ENCODE results near the gene CHMP2A.

The CHMP2A gene

DNA sequence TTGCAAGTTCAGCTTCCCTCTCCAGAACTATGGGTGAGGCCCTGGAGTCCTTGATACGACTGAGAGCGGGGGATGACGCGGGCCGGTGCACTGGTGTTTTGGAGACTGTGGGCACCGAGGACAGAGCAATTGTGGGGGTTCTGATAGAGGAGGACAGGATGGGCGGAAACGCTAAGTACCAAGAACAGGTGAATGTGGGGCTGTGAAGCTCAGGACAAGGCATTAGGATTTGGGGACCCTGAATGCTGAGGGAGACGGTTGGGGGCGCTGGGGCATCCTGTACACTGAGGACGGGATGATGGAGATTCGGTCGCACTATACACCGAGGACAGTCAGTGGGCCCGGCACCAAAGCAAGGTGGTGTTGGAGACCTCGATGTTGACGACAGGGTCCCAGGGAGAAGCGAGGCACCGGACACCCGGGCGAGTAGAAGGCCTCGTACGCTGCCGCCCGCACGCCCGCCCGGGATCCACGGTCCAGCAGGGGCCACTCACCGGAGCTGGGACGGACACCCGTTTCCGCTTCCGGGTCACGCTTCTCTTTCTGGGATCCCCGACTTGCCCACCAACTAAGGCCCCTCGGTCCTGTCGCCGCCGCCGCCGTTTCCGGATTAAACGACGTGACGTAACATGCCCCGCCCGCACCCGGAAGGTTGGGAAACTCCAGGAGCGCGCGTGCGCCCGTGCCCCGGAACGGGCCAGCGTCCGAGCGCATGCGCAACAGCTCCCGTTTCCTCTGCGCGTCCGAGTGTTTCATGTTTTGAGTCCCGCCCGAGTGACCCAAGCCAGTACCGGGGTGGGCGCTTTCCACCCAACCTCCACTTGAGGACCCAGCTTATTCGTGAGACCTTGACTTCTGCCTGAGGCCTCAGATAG lies at the start of gene CHMP2A:
CHMP2A (minus strand) TSS at position 612 of the 875 bp plus-strand sequence. CDS start 893 bp downstream, outside the sequence.
- TF ChIP-seq, protein P1, sequence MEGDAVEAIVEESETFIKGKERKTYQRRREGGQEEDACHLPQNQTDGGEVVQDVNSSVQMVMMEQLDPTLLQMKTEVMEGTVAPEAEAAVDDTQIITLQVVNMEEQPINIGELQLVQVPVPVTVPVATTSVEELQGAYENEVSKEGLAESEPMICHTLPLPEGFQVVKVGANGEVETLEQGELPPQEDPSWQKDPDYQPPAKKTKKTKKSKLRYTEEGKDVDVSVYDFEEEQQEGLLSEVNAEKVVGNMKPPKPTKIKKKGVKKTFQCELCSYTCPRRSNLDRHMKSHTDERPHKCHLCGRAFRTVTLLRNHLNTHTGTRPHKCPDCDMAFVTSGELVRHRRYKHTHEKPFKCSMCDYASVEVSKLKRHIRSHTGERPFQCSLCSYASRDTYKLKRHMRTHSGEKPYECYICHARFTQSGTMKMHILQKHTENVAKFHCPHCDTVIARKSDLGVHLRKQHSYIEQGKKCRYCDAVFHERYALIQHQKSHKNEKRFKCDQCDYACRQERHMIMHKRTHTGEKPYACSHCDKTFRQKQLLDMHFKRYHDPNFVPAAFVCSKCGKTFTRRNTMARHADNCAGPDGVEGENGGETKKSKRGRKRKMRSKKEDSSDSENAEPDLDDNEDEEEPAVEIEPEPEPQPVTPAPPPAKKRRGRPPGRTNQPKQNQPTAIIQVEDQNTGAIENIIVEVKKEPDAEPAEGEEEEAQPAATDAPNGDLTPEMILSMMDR (conservative IDR thresholded peaks at IDR 0.05; ENCODE audit: control insufficient read depth, insufficient read depth, low read depth, low read length), result no peak
- H3K4me3 ChIP-seq (ENCODE audit: control insufficient read depth, low read depth, low read length), result peak within 1 kb of the TSS; percentile 84
- DNase-seq (ENCODE audit: low read depth), result peak; percentile 94

DNA sequence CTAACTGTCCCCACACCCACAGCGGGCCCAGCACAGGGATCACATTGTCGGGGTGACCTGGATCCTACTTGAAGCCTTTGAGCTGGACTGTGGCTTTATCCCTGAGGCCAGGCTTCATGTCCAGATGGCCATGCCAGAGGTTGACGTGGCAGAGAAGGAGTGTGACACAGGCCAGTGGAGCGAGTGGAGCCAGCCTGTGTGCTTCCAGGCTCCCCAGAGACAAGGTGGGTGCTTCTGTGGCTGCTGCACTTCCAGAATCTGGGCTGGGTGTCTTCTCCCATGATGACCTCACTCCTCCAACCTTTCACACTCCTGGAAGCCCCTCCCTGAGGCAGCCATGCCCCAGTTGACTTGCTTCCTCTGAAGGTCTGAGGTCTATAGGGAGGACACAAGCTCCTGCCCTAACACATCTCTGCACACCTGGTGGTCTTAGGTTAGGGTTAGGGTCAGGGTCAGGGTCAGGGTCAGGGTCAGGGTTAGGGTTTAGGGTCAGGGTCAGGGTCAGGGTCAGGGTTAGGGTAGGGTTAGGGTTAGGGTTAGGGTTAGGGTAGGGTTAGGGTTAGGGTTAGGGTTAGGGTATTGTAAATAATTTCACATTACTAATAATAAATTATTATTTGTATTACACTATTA lies 31.3 kb upstream of the CHMP2A start:
- DNase-seq (ENCODE audit: low read depth), result no peak
- TF ChIP-seq, protein P1 (conservative IDR thresholded peaks at IDR 0.05; ENCODE audit: control insufficient read depth, insufficient read depth, low read depth, low read length), result no peak
- no peak overlapping the region for H3K4me3 ChIP-seq (ENCODE audit: control insufficient read depth, low read depth, low read length)

DNA sequence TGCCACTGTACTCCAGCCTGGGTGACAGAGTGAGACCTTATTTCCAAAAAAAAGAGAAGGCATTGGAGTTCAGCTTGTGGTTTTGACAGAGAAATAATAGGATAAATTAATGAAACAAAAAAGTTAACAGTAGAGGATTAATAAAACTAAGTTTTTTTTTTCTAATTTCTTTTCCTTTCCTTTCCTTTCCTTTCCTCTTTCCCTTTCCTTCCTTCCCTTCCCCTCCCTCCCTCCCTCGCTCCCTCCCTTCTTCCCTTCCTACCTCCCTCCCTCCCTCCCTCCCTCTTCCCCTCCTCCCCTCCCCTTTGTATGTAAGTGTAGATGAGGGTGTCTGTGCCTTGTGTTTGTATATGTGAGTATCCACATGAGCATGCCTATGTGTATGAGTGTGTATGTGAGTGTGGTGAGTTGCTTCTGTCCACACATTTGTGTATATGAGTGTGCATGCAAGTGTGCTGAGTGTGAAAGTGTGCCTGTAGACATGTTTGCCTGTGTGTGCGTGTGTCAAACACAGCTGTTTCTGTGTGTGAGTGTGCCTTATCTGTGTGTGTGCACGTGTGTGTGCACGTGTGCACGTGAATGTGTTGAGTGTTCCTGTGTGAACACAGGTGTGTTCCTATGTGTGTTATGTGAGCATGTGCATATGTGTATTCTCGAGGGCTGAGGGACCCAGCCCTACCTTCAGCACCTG lies 30.7 kb upstream of the CHMP2A start:
- TF ChIP-seq, protein P1 (conservative IDR thresholded peaks at IDR 0.05; ENCODE audit: control insufficient read depth, insufficient read depth, low read depth, low read length), result no peak
- DNase-seq (ENCODE audit: low read depth), result no peak
- no peak overlapping the region for H3K4me3 ChIP-seq (ENCODE audit: control insufficient read depth, low read depth, low read length)

DNA sequence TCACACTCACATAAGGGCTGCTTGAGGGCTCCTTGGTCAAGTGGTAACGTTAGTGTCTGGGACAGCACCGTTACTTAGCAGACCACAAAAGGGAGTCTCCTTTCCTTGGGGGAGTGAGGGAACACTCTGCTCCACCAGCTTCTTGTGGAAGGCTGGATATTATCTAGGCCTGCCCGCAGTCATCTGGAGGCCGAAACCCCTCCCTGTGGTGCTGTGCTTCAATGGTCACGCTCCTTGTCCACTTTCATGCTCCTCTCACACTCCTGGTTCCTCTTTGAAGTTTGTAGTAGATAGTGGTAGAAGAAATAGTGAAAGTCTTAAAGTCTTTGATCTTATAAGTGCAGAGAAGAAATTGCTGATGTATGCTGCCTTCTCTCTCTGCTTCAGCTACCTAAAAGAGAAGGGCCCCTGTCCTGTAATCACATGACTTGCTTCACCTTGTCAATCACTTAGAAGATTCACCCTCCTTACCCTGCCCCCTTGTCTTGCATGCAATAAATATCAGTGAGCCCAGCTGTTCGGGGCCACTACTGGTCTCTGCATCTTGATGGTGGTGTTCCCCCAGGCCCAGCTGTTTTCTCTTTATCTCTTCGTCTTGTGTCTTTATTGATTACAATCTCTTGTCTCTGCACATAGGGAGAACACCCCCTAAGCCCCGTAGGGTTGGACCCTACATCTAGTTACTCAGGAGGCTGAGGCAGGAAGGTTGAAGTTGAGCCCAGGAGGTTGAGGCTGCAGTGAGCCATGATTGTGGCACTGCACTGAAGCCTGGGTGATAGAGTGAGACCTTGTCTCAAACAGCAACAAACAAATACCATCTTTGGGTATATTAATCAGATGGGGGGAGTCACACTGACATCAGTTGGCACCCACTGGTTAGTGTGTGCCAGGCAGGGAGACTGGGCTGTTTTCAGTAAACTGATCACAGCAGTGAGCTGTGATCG lies 29.9 kb upstream of the CHMP2A start:
- no peak for DNase-seq (ENCODE audit: low read depth)
- H3K4me3 ChIP-seq (ENCODE audit: control insufficient read depth, low read depth, low read length), result no peak overlapping the region
- TF ChIP-seq, protein P1 (conservative IDR thresholded peaks at IDR 0.05; ENCODE audit: control insufficient read depth, insufficient read depth, low read depth, low read length), result no peak

DNA sequence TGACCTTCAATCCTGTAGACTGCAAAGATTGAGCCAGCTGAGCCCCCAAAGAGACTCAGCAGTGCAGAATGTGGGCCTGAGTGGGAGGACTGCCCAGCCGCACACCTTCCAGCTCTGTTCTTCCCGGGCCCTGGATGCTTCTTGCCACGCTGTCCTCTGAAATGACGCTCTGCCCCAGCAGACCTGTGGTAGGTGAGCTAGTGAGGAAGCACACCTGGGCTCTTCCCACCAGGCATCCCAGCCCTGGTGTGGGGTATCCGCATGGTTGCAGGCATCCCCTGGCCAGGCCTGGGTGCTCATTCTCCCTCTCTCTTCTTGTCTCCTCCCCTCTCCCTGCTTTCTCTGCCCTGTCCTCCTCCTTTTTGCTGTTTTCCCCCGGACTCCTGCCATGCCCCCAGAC lies 28.1 kb upstream of the CHMP2A start:
- TF ChIP-seq, protein P1 (conservative IDR thresholded peaks at IDR 0.05; ENCODE audit: control insufficient read depth, insufficient read depth, low read depth, low read length), result no peak
- no peak overlapping the region for H3K4me3 ChIP-seq (ENCODE audit: control insufficient read depth, low read depth, low read length)
- DNase-seq (ENCODE audit: low read depth), result no peak
